K562 (cell line): ENCODE results near the gene LLGL2.
"Not testable (repeated sequence)": the region's sequence is repeated elsewhere in the genome, so short reads cannot be mapped to it uniquely, and the experiment has no call there.

Experiments
- CBX2 ChIP-seq: fragments of 200-600 bp; sonication (generic); IDR thresholded peaks from one replicate; pipeline ENCODE4 v1.6.1; 2012; ENCODE audit warnings: mild to moderate bottlenecking, low read length, inconsistent platforms; ENCODE audit not compliant: insufficient read depth, poor library complexity, severe bottlenecking
- MYBL2 ChIP-seq, 2 experiments: fragments of 450-650 bp in 1 of 2; sonication (generic) in 1 of 2; formaldehyde crosslinking in 1 of 2; IDR thresholded peaks; 2 replicates each; pipeline versions ENCODE4 v1.6.1 to v1.8.1; 2017 to 2022; ENCODE audit warnings: borderline replicate concordance in 1 of 2, inconsistent platforms in 1 of 2, low read depth in 1 of 2, mild to moderate bottlenecking in 1 of 2, missing genetic modification reagents in 1 of 2, moderate library complexity in 1 of 2
- NRF1 ChIP-seq, 2 experiments: fragments of 450-650 bp; IDR thresholded peaks in 1 of 2; conservative IDR thresholded peaks in 1 of 2; 2 replicates each; pipeline ENCODE4 v1.6.1; 2014; ENCODE audit warnings: mild to moderate bottlenecking in 2 of 2

DNA sequence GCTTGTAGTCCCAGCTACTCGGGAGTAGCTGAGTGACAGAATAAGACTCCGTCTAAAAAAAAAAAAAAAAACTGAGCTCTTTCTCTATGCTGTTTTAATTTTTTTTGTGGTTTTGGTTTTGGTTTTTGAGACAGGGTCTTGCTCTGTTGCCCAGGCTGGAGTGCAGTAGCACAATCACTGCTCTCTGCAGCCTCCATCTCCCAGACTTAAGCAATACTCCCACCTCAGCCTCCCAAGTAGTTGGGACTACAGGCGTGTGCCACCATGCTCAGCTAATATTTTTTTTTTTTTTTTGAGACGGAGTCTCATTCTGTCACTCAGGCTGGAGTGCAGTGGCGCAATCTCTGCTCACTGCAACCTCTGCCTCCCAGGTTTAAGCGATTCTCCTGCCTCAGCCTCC is 57.7 kb downstream of the LLGL2 start:
- not testable (repeated sequence) for TF ChIP-seq MYBL2 (IDR thresholded peaks at IDR 0.05; ENCODE audit: low read depth); MYBL2 (CRISPR knock-in tag; IDR thresholded peaks at IDR 0.05; ENCODE audit: borderline replicate concordance); NRF1 (conservative IDR thresholded peaks at IDR 0.05 in 1 of 2, IDR thresholded peaks at IDR 0.05 in 1 of 2); CBX2
